ENCODE results near the gene PTCD2.
"Not testable (repeated sequence)": the region's sequence is repeated elsewhere in the genome, so short reads cannot be mapped to it uniquely, and the experiment has no call there.

The PTCD2 gene

DNA sequence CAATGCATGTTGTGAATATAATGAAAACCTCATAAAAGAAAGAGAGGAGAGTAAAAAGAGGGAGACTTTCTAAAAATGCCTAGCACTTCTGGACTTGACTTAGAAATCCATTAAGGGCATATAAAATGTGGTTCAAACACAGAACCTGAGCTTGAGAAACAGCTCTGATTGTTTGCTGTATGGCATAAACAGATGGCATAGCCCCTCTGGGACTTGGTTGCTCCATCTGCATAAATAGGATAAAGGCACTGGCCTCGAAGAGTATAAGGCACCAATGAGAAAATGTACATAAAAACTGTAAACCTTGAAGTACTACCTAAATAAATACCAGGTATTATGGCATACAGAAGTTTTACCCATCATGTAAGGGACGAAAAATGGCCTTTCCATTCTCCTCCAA is 23.9 kb upstream of the PTCD2 start:
- no peak for DNase-seq (ENCODE audit: low read depth in 2 of 2)

DNA sequence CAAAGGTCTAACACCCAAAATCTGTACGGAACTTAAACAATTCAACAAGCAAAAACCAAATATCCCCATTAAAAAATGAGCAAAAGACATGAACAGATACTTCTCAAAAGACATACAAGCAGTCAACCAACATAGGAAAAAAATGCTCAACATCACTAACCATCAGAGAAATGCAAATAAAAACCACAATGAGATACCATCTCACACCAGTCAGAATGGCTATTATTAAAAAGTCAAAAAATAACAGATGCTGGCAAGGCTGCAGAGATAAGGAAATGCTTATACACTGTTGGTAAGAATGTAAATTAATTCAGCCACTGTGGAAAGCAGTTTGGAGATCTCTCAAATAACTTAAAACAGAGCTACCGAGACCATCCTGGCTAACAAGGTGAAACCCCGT is 22.0 kb upstream of the PTCD2 start:
- not testable (repeated sequence) for DNase-seq (ENCODE audit: low read depth in 2 of 2)

DNA sequence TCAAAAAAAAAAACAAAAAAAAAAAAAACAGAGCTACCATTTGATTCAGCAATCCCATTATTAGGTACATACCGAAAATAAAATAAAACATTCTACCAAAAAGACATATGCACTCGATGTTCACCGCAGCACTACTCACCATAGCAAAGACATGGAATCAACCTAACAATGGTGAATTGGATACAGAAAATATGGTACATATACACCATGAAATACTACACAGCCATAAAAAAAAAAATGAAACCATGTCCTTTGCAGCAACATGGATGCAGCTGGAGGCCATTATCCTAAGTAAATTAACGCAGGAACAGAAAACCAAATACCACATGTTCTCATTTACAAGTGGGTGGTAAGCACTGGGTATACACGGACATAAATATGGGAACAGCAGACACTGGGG is 21.5 kb upstream of the PTCD2 start:
- no peak for DNase-seq (ENCODE audit: low read depth in 2 of 2)

DNA sequence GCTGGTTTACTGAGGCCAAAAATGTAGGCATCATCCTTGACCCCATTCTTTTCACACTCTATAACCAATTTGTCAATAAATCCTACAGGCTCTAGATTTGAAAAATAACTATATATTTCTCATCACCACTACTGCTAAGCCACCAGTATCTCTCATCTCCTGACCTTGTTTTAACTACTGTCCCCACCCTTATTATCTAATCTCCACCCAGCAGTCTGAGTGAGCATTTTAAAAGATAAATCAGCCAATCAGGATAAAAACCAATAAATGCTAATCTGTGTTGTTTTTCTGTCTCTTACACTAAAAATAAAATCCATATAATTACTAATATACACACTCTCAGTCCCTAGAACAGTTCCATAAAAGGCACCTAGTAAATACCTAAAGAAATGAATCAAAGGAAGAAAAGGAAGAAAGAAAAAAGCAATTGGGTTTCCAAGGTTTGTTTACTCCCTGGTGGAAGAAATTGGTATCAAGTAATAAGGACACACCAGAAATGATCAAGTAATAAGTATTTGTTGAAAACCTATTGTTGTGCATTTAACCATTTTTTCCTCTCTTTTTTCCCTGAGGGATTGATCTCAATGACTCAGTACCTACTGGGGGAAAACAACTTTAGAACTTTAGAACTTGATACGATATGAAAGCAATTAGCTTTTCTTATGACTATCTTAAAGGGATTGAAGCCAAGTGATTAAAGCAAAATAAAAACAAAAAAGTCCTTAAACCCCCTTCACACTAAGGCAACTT is 19.4 kb upstream of the PTCD2 start:
- no peak for DNase-seq (ENCODE audit: low read depth in 2 of 2)

DNA sequence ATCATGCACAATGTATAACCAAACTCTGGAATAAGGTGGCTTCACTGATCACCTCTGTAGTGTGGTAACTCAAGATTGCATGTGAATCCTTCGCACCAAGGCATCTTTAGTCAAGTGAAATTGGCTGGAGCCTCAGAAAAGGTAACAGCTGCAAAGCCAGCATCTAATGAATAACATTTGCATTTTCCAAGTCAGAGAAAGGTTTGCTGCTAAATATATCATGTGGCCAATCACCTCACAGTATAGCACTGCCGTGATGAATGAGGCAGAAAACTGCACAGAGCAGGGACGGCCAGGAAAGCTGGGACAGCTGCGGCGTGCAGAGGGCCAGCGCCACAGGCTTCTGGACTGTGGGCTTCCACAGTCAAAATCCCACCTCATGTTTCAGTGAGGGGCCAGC is 18.6 kb upstream of the PTCD2 start:
- DNase-seq (ENCODE audit: low read depth in 2 of 2), result no peak

DNA sequence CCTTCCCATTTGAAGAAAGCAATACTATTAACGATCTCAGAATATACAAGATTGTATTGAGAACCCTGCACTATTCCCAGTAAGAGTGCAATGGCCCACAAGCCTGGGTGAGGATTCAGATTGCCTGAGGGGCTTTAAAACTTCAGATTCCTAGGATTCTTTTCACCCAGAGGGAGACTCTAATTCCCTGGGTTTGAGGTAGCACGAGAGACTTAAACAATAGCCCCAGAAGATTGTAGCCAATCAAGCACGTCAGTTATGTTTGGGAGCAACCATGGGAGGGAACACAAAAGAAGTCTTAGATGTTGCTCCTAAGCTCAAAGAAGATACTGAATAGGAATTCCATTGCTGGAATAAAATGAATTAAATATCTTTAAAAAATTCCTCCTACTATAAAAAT is 18.0 kb upstream of the PTCD2 start:
- no peak for DNase-seq (ENCODE audit: low read depth in 2 of 2)

DNA sequence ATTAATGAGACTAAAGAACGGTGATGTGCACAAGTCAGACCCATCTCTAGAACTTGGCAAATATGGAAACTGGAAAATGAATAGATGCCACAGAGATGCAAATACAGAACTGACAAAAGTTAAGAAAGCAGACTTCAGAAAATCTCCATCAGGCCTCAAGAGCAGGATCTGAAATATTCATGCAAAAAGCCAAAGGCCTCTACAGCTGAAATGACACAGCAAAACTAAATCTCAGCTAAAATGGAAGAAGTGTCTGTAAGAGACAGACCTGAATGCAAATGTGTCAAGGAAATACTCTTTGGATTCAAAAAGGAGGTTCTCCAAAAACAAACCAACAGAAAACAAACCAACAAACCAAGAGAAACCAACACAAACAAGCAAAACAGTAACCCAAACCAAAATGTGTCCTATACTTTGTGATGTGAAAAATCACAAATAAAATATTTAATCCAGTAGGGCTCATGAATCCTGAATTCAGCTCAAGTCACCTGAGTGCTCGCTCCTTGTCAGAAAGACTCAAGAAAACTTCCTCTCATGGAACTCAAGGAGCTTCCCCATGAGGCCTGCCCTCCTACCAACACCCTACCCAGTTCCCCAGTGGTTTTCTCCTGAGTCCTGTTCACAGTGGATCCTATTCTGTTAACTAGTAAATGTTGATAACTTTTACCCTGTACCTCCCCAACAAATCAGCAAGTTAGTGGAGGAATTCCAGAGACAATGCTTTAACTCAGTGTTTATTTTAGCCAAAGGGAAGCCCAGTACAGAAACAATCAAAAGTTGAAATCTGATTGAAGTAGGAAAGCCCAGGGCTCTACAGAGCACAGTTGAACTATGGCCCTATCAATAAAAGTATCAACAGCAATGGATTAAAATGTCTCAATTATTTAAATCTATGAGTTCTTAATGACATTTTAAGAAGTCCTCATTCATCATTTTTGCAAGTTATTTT is 14.7 kb upstream of the PTCD2 start:
- no peak for DNase-seq (ENCODE audit: low read depth in 2 of 2)

DNA sequence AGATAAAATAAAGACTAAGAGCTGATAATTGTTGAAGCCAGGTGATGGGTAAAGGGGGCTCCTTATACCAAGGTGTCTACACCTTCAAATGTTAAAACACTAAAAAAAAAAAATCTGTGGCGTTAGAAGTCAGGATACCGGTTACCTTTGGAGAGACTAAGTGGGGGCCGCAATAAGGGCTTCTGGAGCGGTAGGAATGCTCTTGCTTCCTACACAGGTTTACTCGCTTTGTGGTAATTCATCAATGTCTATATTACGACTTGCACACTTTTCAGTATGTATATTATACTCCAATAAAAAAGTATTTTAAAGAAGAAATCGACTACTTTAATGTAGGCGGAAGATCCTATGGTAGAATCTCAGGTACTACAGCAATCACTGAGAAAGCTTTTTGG is 12.6 kb upstream of the PTCD2 start:
- no peak for DNase-seq (ENCODE audit: low read depth in 2 of 2)

DNA sequence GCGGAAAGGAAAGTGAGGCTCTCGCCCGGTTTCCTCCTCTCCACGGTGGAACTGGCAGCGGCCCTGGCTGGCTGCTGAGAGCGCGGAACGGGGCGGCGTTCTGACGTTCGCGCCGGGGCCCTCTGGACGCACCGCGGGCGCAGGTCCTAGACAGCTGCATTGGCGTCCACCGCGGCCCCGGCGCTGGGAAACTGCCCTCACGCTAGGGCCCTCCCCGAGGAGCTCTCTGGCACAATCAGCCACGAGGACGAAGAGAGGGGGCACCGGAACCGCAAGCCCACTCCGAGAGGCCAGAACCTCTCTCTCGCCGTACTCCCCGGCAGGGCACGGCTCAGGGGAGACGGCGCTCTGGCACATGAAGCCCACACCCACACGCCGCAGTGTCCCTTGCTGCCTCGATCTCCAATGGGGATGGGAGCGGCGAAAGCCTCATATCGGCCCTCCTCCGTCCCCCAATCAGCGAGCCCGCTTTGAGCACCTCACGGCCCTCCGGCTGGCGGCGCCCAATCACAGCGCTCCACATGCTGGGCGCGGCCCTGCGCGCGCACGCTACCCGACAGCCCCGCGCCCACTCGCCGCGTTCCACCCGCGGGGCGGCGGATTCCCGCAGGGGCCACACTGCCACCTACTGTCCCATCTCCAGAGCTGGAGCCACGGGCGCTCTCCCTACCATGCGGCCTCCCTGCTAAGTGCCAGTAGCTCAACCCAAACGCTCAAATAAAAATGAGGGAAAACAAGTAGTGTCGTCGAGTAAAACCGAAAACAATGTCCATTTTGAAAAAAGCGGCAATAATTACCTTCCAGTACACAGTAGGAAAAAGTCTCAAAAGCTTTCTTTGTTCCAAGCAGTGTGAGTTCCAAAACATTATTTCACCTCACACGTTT is 12.0 kb upstream of the PTCD2 start:
- DNase-seq (ENCODE audit: low read depth in 2 of 2), result peak; percentile 82 to 86

DNA sequence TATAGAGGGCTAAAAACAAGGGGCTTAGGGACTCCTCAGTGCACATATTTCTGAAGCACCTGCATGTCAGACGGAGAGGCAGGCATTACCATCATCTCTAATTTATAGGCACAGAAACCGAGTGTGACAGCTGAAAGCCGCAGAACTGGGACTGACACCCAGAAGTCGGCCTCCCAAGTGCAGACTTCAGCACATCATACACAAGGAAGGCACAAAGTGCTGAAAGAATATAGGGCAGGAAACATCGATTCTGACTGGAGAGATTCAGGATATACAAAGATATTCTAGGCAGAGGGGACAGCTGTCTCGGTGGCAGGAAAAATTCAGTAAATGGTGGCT is 11.4 kb upstream of the PTCD2 start:
- no peak for DNase-seq (ENCODE audit: low read depth in 2 of 2)

DNA sequence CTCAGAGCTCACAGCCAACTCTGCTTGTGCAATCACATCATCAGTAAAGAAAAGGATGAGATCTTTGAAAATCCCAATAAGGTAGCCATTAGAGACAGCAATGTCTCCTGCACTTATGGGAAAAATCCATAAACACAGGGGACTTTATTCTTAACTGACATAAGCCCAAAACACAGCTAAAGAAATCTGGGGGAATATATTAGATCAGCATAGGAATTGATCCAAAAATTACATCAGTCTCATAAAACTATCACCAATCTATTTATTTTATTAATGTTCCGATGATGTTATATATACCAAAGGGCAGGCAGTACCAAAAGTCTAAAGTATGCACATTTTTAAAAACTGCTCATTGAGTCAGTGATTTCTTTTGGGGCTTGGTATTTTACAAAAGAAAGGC is 7.0 kb upstream of the PTCD2 start:
- DNase-seq (ENCODE audit: low read depth in 2 of 2), result no peak

DNA sequence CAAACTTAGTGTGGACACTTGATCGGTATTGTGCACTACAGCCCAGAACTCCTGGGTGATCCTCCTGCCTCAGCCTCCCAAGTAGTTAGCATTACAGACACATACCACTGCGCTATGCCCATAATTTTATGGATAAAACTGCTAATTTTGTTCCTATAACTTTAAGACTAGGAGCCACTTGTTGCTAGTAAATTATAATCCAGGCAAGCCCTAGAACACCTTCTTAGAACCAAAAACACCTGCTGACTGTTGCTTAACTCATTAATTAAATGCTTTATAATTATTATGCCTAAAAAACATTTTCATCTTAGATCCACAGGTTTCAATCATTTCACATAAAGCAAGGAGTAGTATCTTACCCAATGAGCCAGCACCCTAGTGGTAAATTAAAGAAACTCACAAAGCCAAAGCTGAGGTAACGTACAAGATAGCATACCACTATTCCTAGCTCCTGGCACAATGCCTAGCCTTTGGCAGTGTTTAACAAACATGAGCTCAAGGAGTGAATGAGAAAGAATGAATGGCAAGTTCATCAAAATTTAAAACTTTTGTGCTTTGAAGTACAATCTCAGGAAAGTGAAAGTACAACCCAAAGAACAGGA is 5.5 kb upstream of the PTCD2 start:
- DNase-seq (ENCODE audit: low read depth in 2 of 2), result no peak

DNA sequence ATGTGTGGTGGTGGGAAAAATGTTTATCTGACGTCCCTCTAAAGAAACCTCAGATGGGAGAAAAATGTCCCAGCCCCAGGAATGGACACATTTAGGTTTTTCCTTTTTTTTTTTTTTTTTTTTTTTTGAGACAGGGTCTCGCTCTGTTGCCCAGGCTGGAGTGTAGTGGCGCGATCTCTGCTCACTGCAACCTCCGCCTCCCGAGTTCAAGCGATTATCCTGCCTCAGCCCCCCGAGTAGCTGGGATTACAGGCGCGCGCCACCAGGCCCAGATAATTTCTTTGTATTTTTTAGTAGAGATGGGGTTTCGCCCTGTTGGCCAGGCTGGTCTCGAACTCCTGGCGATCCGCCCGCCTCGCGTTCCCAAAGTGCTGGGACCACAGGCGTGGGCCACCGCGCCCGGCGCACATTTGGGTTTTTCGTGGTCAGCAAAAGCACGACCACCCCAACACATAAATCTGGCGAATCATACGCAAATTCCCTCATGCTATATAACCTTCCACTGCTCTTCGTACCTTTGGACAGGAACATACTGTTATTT is 668 bp upstream of the PTCD2 start:
- not testable (repeated sequence) for DNase-seq (ENCODE audit: low read depth in 2 of 2)

DNA sequence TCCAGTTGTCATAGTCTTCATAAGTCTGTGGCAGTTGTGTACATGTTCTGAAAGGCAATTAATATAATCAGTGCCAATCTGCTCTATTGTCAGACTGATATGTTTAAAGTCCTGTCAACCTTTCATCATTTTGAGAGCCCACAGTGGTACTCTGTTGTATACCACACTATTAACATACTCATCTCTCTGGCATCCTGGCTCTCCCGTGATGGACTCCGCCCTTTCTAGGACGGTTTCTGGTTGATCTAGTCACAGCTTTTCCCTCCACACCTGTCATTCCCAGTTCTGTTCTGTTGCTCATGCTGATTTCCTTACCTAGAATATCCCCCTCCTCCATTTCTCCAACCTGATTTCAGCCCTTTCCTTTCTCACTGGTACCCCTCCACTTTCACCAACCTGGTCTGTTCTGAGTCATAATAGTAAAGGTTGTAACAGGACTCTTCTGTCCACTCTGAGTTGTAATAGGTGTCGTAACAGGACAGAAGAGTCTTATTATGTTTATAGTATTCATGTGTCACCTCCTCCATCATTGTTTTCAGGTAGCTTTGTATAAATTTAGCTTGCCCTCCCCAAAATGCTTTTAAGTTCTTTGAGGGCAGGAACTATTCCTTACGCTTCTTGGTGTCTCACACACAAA is 4.1 kb downstream of the PTCD2 start:
- no peak for DNase-seq (ENCODE audit: low read depth in 2 of 2)

DNA sequence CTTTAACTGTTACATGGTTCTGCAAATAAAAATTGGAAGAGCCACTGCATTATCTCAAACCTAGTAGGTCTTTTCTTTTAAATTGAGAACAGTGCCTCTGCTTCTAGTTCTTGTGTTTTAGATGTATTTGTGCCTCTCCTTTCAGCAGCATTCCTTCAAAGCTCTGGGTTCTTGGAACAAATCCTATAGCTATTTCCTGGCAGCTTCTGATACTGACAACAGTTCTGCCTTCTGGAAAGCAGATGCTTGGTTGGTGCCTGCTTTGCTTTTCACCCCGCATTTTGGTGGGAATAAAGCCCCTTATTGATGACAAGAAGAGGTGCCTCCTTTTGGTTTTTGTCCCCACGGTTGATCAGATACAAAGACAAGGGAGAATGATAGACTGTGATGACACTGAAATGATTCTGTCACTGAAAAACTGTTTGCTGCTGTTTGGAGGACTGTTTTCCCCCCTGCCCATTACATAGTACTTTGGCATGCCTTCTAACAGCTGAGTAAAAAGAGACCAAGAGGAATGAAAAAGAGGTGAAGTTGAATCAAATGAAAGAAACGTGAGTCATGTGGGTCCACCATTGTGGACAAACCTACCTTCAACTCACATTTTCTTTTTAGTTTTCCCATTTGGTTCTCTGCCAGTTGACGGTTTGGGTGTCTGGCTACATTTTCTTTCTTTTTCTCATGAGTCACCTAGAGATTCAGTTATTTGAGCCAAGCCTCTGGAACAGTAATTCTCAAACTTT is 5.6 kb downstream of the PTCD2 start:
- no peak for DNase-seq (ENCODE audit: low read depth in 2 of 2)

DNA sequence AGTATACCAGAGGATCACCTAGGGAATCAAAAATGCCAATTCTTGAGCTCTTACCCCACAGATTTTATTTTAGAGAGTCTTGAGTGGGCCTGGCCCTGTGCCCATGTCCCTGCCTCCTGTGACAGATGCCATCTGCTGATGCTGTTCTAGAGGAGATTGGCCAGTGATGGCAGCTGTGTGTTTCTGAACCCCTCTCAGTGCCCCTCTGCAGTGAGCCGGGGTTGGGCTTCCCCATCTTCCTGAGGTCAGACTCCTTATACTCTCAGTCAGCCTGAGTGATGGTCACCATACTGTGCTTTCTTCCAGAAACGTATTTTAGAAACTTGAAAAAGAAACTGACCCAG is 6.1 kb downstream of the PTCD2 start:
- no peak for DNase-seq (ENCODE audit: low read depth in 2 of 2)

DNA sequence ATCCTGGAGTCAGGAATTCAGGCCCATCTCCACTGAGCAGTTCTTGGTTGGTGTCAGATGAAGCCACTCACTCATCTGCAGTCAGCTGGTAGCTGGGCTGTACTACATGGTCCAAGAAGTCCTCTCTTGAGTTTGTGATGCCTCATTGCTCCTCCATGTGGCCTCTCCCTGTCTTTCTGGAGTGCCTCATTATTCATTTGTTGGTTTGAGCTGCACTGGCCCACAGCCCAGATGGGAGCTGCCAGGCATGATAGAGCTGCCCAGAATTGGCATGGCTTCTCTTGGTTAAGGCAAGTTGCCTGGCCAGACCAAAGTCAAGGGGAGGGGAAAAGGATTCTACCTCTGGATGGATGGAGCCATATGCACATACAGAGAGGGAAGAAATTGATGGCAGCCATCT is 8.0 kb downstream of the PTCD2 start:
- DNase-seq (ENCODE audit: low read depth in 2 of 2), result no peak

DNA sequence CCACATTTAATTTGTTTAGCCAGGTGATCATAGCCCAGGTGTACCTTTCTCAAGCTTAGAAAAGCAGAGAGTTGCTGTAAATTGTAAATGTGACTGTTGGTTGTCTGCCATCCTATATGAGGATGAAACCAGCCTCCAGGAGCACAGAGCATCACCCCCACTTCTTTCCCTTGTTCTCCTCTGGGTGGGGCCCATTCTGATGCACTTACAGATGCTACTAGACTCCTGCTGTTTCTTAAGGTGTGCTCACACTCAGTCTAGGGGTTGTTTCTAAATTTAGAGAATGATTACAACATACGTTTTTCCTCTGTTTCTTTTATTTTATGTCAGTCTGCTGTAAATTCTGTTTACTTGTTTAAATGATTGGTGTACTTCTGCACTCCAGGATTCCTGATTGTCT is 10.5 kb downstream of the PTCD2 start:
- no peak for DNase-seq (ENCODE audit: low read depth in 2 of 2)

DNA sequence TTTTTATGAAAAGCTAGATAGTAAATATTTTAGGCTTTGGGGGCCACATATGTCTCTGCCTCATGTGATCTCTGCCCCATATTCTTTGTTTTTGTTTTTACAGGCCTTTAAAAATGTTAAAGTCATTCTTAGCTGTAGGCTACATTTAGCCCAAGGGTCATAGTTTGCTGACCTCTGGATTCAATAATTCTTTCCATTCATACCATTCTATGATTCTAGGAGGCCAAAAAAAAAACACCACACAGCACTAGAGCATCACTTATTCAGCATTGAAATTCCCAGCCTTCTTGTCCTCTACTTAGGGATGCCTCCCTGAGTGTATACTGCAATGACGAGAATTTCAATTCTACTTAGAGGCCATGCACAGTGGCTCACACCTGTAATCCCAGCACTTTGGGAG is 17.0 kb downstream of the PTCD2 start:
- DNase-seq (ENCODE audit: low read depth in 2 of 2), result no peak

DNA sequence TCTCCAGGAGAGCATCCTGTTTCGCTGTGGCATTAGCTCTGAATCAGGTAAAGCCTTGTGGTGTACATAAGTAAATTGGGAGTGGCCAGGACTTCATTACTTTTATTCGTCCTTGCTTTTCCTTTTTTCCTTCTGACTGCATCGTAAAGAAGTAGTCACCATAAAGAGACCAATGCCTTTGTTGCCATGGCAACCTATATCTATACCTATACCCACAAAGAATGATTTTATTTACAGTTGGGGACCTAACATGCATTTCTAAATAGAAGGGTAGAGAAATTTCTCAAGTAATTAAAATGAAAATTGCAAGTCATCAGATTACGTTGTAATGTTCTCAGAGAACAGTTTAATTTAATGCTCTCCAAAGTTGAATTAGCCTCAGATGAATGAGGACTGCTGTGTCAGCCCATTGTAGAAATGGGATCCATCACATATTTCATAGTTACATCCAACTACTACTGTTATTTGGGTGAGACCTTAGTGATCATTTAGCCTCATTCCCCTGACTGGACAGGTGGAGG is 18.6 kb downstream of the PTCD2 start:
- DNase-seq (ENCODE audit: low read depth in 2 of 2), result no peak

Data from stimulated activated CD4-positive, alpha-beta T cell treated with anti-CD3 and anti-CD28 coated beads, Interleukin-1b, Interleukin-23, amount 100 ng/mL, for 1 hour (primary cell).